ENCODE measurements around the gene DARS1. TPM values are rescaled to one million over a fixed set of nuclear protein-coding genes. Genes with fewer than 3 reads are reported as not detected.

The DARS1 gene
- polyA plus RNA-seq, 3 donors = 24.4 to 53.0 (median 46.2) TPM

- H3K4me1 Mint-ChIP-seq = no peaks in the 10 kb centered on the region
- no peaks in the 10 kb centered on the region for H3K27me3 ChIP-seq (ENCODE audit: control insufficient read depth in 2 of 2, insufficient read depth in 2 of 2, low read length in 2 of 2)
- intact Hi-C loops (cut with micrococcal nuclease) = no loop called here
- H3K27me3 Mint-ChIP-seq (ENCODE audit: low read depth in 3 of 3) = peaks cover 0 to 2% (median 0%) of the 10 kb centered on the region in 3 donors
- no peaks in the 10 kb centered on the region for H3K9me3 ChIP-seq (replicated peaks in 1 of 2; ENCODE audit: control insufficient read depth in 1 of 2, insufficient read depth in 1 of 2, low read length in 2 of 2)
- H3K79me2 ChIP-seq (ENCODE audit: insufficient read depth, low read length) = peaks cover 1% of the 10 kb centered on the region
- no peak overlapping the region for H3K4me2 ChIP-seq (replicated peaks; ENCODE audit: extremely low read depth, low read length, poor library complexity, severe bottlenecking)
- H4K20me1 ChIP-seq (ENCODE audit: insufficient read depth, low read length) = no peaks in the 10 kb centered on the region
- no peak overlapping the region for H3K4me3 ChIP-seq (replicated peaks in 1 of 3; ENCODE audit: low read depth in 2 of 3, low read length in 3 of 3)
- peaks cover 30 to 39% of the 10 kb centered on the region in 2 donors for H3K36me3 Mint-ChIP-seq
- H3K9me3 Mint-ChIP-seq = no peaks in the 10 kb centered on the region
- H3K27ac Mint-ChIP-seq = no peak overlapping the region
- H3K9ac ChIP-seq (ENCODE audit: insufficient read depth, low read length, poor library complexity, severe bottlenecking) = no peak overlapping the region
- no peak overlapping the region for H2AFZ ChIP-seq (ENCODE audit: insufficient read depth, low read depth, low read length, poor library complexity, severe bottlenecking)
- H3K27ac ChIP-seq (ENCODE audit: low read depth in 1 of 2, low read length in 2 of 2) = no peak overlapping the region
- no peaks in the 10 kb centered on the region for H3K4me1 ChIP-seq (ENCODE audit: control insufficient read depth in 1 of 2, insufficient read depth in 2 of 2, low read length in 2 of 2)
- H3K4me3 Mint-ChIP-seq = no peak overlapping the region
- DNase-seq = no peak
- no CpG with 5 or more reads among the region's 2 CpGs for WGBS (ENCODE audit: insufficient coverage)
- TF ChIP-seq CTCF (IDR thresholded peaks at IDR 0.05) = no peak
- peaks cover 37 to 54% of the 10 kb centered on the region in 2 donors for H3K36me3 ChIP-seq (replicated peaks in 1 of 2; ENCODE audit: control insufficient read depth in 1 of 2, insufficient read depth in 2 of 2, low read length in 2 of 2)
Measured at GRCh38 chr2:135925571-135925970, 59.9 kb downstream of the DARS1 start.

- H3K4me3 Mint-ChIP-seq = no peak overlapping the region
- no peak overlapping the region for H3K9ac ChIP-seq (ENCODE audit: insufficient read depth, low read length, poor library complexity, severe bottlenecking)
- no peaks in the 10 kb centered on the region for H3K9me3 ChIP-seq (replicated peaks in 1 of 2; ENCODE audit: control insufficient read depth in 1 of 2, insufficient read depth in 1 of 2, low read length in 2 of 2)
- H4K20me1 ChIP-seq (ENCODE audit: insufficient read depth, low read length) = no peaks in the 10 kb centered on the region
- peaks cover 13 to 37% of the 10 kb centered on the region in 2 donors for H3K36me3 ChIP-seq (replicated peaks in 1 of 2; ENCODE audit: control insufficient read depth in 1 of 2, insufficient read depth in 2 of 2, low read length in 2 of 2)
- no peaks in the 10 kb centered on the region for H3K27me3 ChIP-seq (ENCODE audit: control insufficient read depth in 2 of 2, insufficient read depth in 2 of 2, low read length in 2 of 2)
- H3K36me3 Mint-ChIP-seq = peaks cover 24 to 29% of the 10 kb centered on the region in 2 donors
- no peaks in the 10 kb centered on the region for H3K9me3 Mint-ChIP-seq
- no peak overlapping the region for H3K4me2 ChIP-seq (replicated peaks; ENCODE audit: extremely low read depth, low read length, poor library complexity, severe bottlenecking)
- no peak overlapping the region for H3K27ac ChIP-seq (ENCODE audit: low read depth in 1 of 2, low read length in 2 of 2)
- WGBS (ENCODE audit: insufficient coverage) = no CpG with 5 or more reads among the region's 3 CpGs
- H3K4me1 ChIP-seq (ENCODE audit: control insufficient read depth in 1 of 2, insufficient read depth in 2 of 2, low read length in 2 of 2) = peaks cover 4 to 11% of the 10 kb centered on the region in 2 donors
- H3K27ac Mint-ChIP-seq = no peak overlapping the region
- no peaks in the 10 kb centered on the region for H3K79me2 ChIP-seq (ENCODE audit: insufficient read depth, low read length)
- DNase-seq = peak; percentile 30 to 60 (median 33)
- no peaks in the 10 kb centered on the region for H3K27me3 Mint-ChIP-seq (ENCODE audit: low read depth in 3 of 3)
- no peak overlapping the region for H3K4me3 ChIP-seq (replicated peaks in 1 of 3; ENCODE audit: low read depth in 2 of 3, low read length in 3 of 3)
- intact Hi-C loops (cut with micrococcal nuclease) = loop anchor here (5.0 to 10.0 kb wide), 4 partner anchors 199 to 1919 kb away; partner anchors contain the start of gene CXCR4 (in 1 of the 2)
- no peak overlapping the region for H2AFZ ChIP-seq (ENCODE audit: insufficient read depth, low read depth, low read length, poor library complexity, severe bottlenecking)
- H3K4me1 Mint-ChIP-seq = peaks cover 5% of the 10 kb centered on the region
- TF ChIP-seq CTCF (IDR thresholded peaks at IDR 0.05) = peak; percentile 76
Measured at GRCh38 chr2:135916207-135916606, 69.2 kb downstream of the DARS1 start.
